ENCODE measurements around the gene TAOK1. TPM values are rescaled to one million over a fixed set of nuclear protein-coding genes. Genes with fewer than 3 reads are reported as not detected.

Gene TAOK1
- total RNA-seq, 1 donor from 2014 or later = 81.1 TPM

DNA sequence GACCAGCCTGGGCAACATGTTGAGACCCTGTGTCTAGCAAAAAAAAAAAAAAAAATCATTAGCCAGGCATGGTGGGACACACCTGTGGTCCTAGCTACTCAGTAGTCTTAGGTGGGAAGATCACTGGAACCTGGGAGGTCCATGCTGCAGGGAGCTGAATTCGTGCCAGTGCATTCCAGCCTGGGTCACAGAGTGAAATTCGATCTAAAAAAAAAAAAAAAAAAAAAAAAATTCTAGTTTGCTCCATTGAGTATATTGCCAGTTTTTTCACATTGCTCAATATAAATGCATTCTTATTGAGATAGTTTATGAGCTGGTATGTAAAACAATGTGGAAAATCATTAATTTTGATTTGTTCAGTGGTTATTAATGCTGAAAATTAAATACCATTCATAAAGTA, 124.6 kb downstream of the TAOK1 start:
- H3K4me3 Mint-ChIP-seq (ENCODE audit: unreplicated experiment) = no peak overlapping the region
- peaks cover 7% of the 10 kb centered on the region for H3K4me1 Mint-ChIP-seq (ENCODE audit: unreplicated experiment)
- peaks cover 32% of the 10 kb centered on the region for H3K36me3 Mint-ChIP-seq (ENCODE audit: unreplicated experiment)
- no peak overlapping the region for H3K27ac Mint-ChIP-seq (ENCODE audit: unreplicated experiment)
- DNase-seq (ENCODE audit: extremely low spot score, unreplicated experiment) = peak; percentile 42
- TF ChIP-seq, protein P1, sequence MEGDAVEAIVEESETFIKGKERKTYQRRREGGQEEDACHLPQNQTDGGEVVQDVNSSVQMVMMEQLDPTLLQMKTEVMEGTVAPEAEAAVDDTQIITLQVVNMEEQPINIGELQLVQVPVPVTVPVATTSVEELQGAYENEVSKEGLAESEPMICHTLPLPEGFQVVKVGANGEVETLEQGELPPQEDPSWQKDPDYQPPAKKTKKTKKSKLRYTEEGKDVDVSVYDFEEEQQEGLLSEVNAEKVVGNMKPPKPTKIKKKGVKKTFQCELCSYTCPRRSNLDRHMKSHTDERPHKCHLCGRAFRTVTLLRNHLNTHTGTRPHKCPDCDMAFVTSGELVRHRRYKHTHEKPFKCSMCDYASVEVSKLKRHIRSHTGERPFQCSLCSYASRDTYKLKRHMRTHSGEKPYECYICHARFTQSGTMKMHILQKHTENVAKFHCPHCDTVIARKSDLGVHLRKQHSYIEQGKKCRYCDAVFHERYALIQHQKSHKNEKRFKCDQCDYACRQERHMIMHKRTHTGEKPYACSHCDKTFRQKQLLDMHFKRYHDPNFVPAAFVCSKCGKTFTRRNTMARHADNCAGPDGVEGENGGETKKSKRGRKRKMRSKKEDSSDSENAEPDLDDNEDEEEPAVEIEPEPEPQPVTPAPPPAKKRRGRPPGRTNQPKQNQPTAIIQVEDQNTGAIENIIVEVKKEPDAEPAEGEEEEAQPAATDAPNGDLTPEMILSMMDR (IDR thresholded peaks at IDR 0.05) = no peak
- H3K9me3 Mint-ChIP-seq (ENCODE audit: unreplicated experiment) = no peaks in the 10 kb centered on the region
- no peaks in the 10 kb centered on the region for H3K27me3 Mint-ChIP-seq (ENCODE audit: unreplicated experiment)

DNA sequence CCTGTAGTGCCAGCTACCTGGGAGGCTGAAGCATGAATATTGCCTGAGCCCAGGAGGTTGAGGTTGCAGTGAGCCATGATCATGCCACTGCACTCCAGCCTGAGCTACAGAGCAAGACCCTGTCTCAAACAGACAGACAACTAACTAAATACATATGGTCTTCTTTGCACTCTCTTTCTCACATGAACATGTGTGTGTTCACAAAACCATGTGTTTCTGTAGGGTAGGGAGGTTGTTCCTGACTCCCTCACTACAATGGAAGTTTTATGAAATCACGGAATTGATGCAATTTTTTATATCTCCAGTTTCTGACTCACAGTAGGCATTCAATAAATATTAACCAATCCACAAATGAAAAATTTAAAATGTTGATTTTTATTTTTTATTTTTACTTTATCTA, 128.2 kb downstream of the TAOK1 start:
- Mint-ChIP-seq H3K4me3 (ENCODE audit: unreplicated experiment) (no peak overlapping the region), H3K9me3 (ENCODE audit: unreplicated experiment) (no peaks in the 10 kb centered on the region), H3K27me3 (ENCODE audit: unreplicated experiment) (no peaks in the 10 kb centered on the region), H3K36me3 (ENCODE audit: unreplicated experiment) (peaks cover 34% of the 10 kb centered on the region), H3K27ac (ENCODE audit: unreplicated experiment) (no peak overlapping the region), H3K4me1 (ENCODE audit: unreplicated experiment) (peaks cover 7% of the 10 kb centered on the region)
- no peak for DNase-seq (ENCODE audit: extremely low spot score, unreplicated experiment)
- TF ChIP-seq, protein P1 (IDR thresholded peaks at IDR 0.05) = no peak

DNA sequence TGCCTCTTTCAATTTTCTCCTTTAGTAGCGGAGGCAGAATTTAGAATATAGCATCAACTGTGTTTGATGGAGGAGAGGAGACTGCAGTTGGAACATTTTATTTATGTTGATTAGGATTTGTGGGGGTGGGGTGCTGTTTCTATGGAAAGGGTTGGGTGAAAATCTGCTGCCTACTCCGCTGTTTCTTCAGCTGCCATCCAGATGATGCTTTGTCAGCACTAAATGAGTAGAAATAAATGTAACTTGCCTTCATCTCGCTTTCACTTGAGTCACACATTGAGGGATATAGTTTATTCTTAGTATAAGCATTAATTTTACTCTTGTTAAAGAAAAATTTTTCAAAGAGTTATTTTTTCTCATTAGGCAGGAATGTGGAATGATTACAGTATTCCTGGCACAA, 134.5 kb downstream of the TAOK1 start:
- no peaks in the 10 kb centered on the region for H3K27me3 Mint-ChIP-seq (ENCODE audit: unreplicated experiment)
- H3K4me1 Mint-ChIP-seq (ENCODE audit: unreplicated experiment) = peaks cover 4% of the 10 kb centered on the region
- TF ChIP-seq, protein P1 (IDR thresholded peaks at IDR 0.05) = no peak

GRCh38 chr17:29526322-29526721, 136.2 kb downstream of the TAOK1 start:
- Mint-ChIP-seq H3K27me3 (ENCODE audit: unreplicated experiment) (no peaks in the 10 kb centered on the region), H3K4me1 (ENCODE audit: unreplicated experiment) (peaks cover 4% of the 10 kb centered on the region), H3K9me3 (ENCODE audit: unreplicated experiment) (no peaks in the 10 kb centered on the region), H3K4me3 (ENCODE audit: unreplicated experiment) (no peak overlapping the region), H3K27ac (ENCODE audit: unreplicated experiment) (no peak overlapping the region), H3K36me3 (ENCODE audit: unreplicated experiment) (peaks cover 26% of the 10 kb centered on the region)
- DNase-seq (ENCODE audit: extremely low spot score, unreplicated experiment) = no peak
- TF ChIP-seq, protein P1 (IDR thresholded peaks at IDR 0.05) = no peak

More for the DNA sequence above, 134.5 kb downstream of the TAOK1 start:
- H3K27ac Mint-ChIP-seq (ENCODE audit: unreplicated experiment) = no peak overlapping the region
- no peak overlapping the region for H3K4me3 Mint-ChIP-seq (ENCODE audit: unreplicated experiment)
- no peaks in the 10 kb centered on the region for H3K9me3 Mint-ChIP-seq (ENCODE audit: unreplicated experiment)
- peaks cover 28% of the 10 kb centered on the region for H3K36me3 Mint-ChIP-seq (ENCODE audit: unreplicated experiment)
- DNase-seq (ENCODE audit: extremely low spot score, unreplicated experiment) = no peak

- TF ChIP-seq, protein P1 (IDR thresholded peaks at IDR 0.05) = no peak
- no peaks in the 10 kb centered on the region for H3K27me3 Mint-ChIP-seq (ENCODE audit: unreplicated experiment)
- no peak overlapping the region for H3K4me3 Mint-ChIP-seq (ENCODE audit: unreplicated experiment)
- H3K9me3 Mint-ChIP-seq (ENCODE audit: unreplicated experiment) = no peaks in the 10 kb centered on the region
- H3K36me3 Mint-ChIP-seq (ENCODE audit: unreplicated experiment) = peaks cover 27% of the 10 kb centered on the region
- no peak overlapping the region for H3K27ac Mint-ChIP-seq (ENCODE audit: unreplicated experiment)
- H3K4me1 Mint-ChIP-seq (ENCODE audit: unreplicated experiment) = no peaks in the 10 kb centered on the region
- DNase-seq (ENCODE audit: extremely low spot score, unreplicated experiment) = no peak
These were observed 143.8 kb downstream of the TAOK1 start for GRCh38 chr17:29533976-29534375.

All from osteocyte (in vitro differentiated cells).